GM19043 (cell line): Measurements from ENCODE around the gene SBF2.
A peak's percentile ranks its signal among the peaks of the same experiment; 100 is the strongest.

ENCODE experiments used
- ATAC-seq: cut with Tn5 transposase; IDR thresholded peaks from one replicate; pipeline ENCODE4 v1.9.1; 2021; ENCODE audit warnings: low read depth; ENCODE audit not compliant: unreplicated experiment

SBF2 gene

GRCh38 chr11:10302744-10303557, 8.9 kb upstream of the SBF2 start:
- ATAC-seq = no peak

GRCh38 chr11:10302359-10302743, 8.3 kb upstream of the SBF2 start:
- ATAC-seq = no peak

GRCh38 chr11:10301656-10302358, 7.8 kb upstream of the SBF2 start:
- no peak for ATAC-seq

GRCh38 chr11:10298342-10298741, 4.3 kb upstream of the SBF2 start:
- ATAC-seq = peak; percentile 94

- ATAC-seq = no peak
These were observed 1.3 kb upstream of the SBF2 start for GRCh38 chr11:10295064-10295901.

GRCh38 chr11:10294290-10294953, 403 bp upstream of the SBF2 start:
- no peak for ATAC-seq

- no peak for ATAC-seq
These were observed 2.0 kb downstream of the SBF2 start for GRCh38 chr11:10291801-10292638.

GRCh38 chr11:10289765-10290380, 4.1 kb downstream of the SBF2 start:
- ATAC-seq = no peak

GRCh38 chr11:10288881-10289764, 4.9 kb downstream of the SBF2 start:
- ATAC-seq = no peak

- ATAC-seq = no peak
These were observed 6.0 kb downstream of the SBF2 start for GRCh38 chr11:10287766-10288715.

GRCh38 chr11:10287140-10287539, 6.9 kb downstream of the SBF2 start:
- ATAC-seq = no peak

GRCh38 chr11:10285148-10285802, 8.7 kb downstream of the SBF2 start:
- ATAC-seq = no peak

- ATAC-seq = no peak
These were observed 10.0 kb downstream of the SBF2 start for GRCh38 chr11:10283991-10284390.

GRCh38 chr11:10282117-10282516, 11.9 kb downstream of the SBF2 start:
- ATAC-seq = no peak

- ATAC-seq = no peak
These were observed 18.3 kb downstream of the SBF2 start for GRCh38 chr11:10275714-10276113.

GRCh38 chr11:10274726-10275125, 19.3 kb downstream of the SBF2 start:
- ATAC-seq = no peak

- no peak for ATAC-seq
These were observed 20.3 kb downstream of the SBF2 start for GRCh38 chr11:10273738-10274137.
